HS-5 (cell line): ENCODE data around the gene RNF207.
"Not testable (repeated sequence)": the region's sequence is repeated elsewhere in the genome, so short reads cannot be mapped to it uniquely, and the experiment has no call there.

Source experiments
- DNase-seq: peaks from one replicate; pipeline ENCODE4 v3.0.0-alpha.2; 2012; ENCODE audit warnings: low read depth

Gene RNF207

GRCh38 chr1:6200188-6200809 lies 5.6 kb upstream of the RNF207 start:
- no peak for DNase-seq

- no peak for DNase-seq
These were observed 3.7 kb upstream of the RNF207 start for GRCh38 chr1:6202256-6202655.

GRCh38 chr1:6206520-6206855 lies 569 bp downstream of the RNF207 start:
- DNase-seq: no peak

DNA sequence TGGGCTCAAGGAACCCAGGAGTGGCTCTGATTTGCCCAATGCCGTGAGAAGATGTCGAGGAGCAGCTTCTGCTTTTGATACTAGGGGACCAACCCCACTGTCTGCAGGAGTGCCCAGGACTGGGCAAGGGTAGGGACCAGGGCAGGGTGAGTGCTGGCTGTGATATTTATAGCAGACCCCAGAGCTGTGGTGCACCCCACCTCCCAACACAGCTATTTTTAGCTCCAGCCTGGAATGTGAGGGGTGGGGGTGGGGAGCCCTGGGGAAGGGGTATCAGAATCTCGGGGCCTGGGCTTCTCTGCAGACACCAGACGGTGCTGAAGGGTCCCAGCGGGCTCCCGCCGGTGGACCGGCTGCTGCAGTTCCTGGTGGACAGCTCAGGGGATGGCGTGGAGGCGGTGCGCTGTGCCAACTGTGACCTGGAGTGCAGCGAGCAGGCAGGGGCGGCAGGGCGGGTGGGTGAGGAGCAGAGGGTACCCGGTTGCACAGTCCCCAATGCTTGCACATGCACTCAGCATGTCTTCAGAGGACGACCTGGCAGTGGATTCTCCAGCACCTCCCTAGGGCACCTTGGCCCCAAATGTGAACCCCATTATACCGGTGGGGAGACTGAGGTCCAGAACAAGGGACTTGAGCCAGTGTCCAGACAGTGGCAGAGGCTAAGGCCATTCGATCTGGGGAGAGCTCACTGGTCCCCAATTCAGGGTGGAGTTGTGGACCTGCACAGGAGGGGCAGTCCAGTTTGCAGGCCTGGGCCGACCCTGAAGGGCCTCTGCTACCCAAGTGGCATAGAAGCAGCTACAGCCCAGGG lies 1.4 kb downstream of the RNF207 start:
- DNase-seq: no peak

DNA sequence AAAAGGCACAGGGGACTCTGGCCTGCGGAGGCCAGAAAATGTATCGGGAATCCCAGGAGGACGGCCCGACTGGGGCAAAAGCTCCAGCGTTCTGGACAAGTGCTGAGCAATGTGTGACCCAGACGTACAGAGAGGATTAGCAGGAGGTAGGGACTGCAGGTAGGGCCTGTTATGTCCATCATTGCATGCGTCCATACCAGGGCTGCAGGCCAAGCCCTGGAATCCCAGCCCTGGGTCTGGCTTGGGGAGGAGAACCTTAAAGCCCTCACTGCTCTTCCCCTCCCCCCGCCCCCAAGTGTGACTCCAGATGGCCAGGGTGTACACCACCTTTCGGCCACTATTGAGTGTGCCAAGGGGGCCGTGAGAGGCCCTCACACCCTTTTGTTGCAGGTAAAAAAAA lies 2.0 kb downstream of the RNF207 start:
- DNase-seq: no peak

DNA sequence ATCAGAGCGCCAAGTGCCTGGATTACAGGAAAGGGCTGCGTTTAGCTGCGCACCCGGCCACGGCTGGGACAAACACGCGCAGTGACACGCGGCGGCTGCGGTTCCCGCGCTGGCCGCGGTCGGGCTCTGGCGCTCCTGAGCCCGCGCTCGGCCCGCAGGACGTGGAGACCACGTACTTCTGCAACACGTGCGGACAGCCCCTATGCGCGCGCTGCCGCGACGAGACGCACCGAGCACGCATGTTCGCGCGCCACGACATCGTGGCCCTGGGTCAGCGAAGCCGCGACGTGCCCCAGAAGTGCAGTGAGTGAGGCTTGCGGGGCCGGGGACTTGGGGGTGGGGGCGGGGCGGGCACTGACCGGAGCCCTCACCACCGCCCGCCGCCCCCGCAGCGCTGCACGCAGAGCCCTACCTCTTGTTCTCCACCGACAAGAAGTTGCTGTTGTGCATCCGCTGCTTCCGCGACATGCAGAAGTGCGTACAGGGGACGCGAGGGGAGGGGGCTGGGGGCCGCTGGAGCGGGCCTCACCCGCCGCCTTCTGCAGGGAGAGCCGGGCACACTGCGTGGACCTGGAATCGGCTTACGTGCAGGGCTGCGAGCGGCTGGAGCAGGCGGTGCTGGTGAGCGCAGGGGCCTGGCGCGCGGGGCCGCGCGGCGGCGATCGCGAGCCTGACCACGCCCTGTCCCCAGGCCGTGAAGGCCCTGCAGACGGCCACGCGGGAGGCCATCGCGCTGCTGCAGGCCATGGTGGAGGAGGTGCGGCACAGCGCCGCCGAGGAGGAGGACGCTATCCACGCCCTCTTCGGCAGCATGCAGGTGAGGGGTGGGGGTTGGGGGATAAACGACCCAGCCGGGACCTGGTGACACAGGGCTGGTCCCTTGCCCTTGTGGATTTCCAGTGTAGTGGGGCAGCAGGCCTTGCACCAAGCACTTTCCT lies 3.1 kb downstream of the RNF207 start:
- DNase-seq: no peak

GRCh38 chr1:6209661-6210580 lies 4.0 kb downstream of the RNF207 start:
- DNase-seq: no peak

- DNase-seq: no peak
These were observed 4.9 kb downstream of the RNF207 start for GRCh38 chr1:6210591-6211355.

DNA sequence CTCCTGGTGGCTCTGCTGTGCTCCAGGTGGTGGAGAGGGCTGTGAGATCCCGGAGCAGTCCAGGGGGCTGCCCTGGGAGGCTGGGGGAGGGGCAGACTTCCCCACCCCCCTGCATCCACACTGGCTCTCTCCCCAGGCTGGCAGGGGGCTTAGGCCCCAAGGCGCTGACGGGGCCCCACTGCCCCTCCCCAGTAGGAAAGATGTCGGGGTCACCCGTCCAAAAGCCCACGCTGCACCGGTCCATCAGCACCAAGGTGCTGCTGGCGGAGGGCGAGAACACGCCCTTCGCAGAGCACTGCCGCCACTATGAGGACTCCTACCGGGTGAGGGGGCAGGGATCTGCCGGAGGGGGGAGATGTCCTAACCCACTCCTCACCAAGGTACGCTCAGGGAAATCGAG lies 5.8 kb downstream of the RNF207 start:
- DNase-seq: no peak

DNA sequence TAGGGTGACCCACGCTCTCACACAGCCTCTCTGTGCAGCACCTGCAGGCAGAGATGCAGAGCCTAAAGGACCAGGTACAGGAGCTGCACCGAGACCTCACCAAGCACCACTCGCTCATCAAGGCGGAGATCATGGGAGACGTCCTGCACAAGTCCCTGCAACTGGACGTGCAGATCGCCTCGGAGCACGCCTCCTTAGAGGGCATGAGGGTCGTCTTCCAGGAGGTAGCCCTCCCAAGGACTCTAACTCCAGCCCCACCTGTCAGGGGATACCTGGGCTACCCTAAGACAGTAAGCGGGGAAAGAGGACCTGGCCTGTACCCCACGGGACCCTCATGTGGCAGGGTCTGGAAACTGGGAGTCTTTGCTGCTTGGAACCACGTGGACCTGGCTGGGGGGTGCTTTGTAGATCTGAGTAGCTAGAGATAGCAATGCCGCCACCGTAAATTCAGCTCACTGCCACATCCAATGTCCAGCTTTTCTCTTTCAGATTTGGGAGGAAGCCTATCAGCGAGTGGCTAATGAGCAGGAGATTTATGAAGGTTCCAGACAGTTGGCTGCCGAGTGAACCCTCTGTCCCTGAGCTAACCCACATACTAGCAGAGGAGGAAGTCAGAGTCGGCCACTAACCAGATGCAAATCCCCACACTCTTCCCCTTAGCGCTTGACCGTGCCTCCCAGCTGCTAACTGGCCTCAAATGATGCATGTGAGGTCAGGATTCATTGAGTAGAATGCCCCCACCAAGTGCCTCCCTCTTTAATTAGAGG lies 6.5 kb downstream of the RNF207 start:
- no peak for DNase-seq

DNA sequence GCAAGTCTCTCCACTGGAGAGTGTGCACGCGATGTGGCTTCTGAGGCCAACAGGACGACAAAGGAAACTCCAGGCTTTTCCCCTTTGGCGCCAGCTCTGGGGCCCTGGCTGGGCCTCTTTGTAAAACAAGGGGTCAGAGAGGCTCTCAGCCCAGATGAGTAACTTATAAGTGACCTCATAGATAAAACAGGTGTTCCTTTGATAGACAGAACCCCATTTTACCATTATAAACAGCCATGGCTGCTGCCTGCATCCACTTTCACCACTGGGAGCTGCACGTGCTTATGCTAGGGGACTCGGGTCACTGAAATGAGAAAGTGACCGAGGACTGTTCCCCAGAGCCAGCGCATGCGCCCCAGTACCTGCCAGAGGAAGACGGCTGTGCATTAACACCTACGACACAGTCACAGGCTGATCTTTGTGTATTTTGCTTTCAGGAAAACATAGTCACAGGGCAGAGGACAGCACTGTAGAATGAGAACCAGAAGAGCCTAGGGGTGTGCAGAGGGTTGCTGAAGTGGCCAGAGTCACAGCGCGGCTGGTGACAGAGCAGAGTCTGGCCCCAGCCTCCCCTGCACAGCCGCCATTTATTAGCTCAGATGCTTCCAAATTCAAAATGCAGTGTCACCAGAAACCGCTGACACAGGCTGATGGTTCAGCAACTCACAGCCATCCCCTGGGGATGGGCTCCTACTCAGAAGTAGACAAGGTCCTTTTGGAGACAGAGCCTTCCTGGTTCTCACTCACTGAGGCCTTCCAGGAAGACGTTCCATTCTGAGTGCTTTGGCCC lies 12.7 kb downstream of the RNF207 start:
- no peak for DNase-seq

DNA sequence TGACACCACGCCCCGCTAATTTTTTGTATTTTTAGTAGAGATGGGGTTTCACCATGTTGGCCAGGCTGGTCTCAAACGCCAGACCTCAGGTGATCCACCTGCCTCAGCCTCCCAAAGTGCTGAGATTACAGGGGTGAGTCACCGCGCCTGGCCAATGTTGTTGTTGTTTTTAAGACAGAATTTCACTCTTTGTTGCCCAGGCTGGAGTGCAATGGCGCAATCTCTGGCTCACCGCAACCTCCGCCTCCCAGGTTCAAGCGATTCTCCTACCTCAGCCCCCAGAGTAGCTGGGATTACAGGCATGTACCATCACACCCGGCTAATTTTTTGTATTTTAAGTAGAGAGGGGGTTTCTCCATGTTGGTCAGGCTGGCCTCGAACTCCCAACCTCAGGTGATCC lies 13.7 kb downstream of the RNF207 start:
- not testable (repeated sequence) for DNase-seq

DNA sequence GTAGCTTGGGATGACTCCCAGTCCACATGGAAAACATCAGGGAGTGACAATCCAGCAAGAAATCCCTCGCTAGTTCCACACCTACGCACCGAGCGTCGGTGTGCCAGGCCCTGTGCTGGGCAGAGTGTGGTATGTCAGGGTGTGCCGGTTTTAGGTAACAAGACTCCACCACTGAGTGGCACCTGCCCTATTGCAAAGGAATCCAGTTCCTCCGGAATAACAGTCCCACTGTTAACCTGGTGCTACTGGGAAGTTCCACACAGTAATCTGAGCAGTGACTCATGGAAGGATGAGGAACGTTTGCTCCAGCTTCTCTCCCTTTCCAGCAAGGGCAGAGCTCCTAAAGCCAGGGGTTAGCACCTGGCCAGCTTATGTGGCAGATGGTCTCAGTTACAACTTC lies 14.3 kb downstream of the RNF207 start:
- no peak for DNase-seq

GRCh38 chr1:6221210-6221784 lies 15.4 kb downstream of the RNF207 start:
- no peak for DNase-seq

- DNase-seq: no peak
These were observed 16.7 kb downstream of the RNF207 start for GRCh38 chr1:6222636-6223035.

- no peak for DNase-seq
These were observed 17.7 kb downstream of the RNF207 start for GRCh38 chr1:6223617-6224016.

DNA sequence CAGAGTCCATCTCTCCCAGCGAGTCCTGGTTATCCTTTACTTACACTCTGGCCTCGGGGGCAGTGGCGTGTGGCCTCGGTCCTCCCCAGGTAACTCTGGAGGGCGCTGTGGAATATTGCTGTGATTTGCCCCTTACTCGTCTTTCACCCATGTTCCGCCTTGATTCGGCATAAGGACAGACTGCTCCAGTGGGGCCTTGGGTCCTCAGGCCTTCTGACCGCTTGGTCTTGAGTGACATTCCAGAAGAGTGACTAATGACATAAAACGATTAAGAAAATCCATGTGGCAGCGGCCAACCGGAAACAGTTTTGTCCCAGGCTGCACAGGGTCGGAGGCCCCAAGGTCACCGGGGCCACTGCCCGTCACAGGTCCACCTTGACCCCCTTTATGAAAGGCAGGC lies 18.8 kb downstream of the RNF207 start:
- no peak for DNase-seq

GRCh38 chr1:6225651-6226050 lies 19.7 kb downstream of the RNF207 start:
- no peak for DNase-seq

- DNase-seq: no peak
These were observed 27.5 kb downstream of the RNF207 start for GRCh38 chr1:6233376-6233775.
